GM19468 (cell line): Measurements from ENCODE around the gene CACNB2.
"Not testable (repeated sequence)": the region's sequence is repeated elsewhere in the genome, so short reads cannot be mapped to it uniquely, and the experiment has no call there.

Experiments used
- ATAC-seq: cut with Tn5 transposase; IDR thresholded peaks from one replicate; pipeline ENCODE4 v1.9.1; 2021; ENCODE audit warnings: mild to moderate bottlenecking, moderate library complexity, moderate number of reproducible peaks; ENCODE audit not compliant: unreplicated experiment; ENCODE audit errors: extremely low read depth

The CACNB2 gene

DNA sequence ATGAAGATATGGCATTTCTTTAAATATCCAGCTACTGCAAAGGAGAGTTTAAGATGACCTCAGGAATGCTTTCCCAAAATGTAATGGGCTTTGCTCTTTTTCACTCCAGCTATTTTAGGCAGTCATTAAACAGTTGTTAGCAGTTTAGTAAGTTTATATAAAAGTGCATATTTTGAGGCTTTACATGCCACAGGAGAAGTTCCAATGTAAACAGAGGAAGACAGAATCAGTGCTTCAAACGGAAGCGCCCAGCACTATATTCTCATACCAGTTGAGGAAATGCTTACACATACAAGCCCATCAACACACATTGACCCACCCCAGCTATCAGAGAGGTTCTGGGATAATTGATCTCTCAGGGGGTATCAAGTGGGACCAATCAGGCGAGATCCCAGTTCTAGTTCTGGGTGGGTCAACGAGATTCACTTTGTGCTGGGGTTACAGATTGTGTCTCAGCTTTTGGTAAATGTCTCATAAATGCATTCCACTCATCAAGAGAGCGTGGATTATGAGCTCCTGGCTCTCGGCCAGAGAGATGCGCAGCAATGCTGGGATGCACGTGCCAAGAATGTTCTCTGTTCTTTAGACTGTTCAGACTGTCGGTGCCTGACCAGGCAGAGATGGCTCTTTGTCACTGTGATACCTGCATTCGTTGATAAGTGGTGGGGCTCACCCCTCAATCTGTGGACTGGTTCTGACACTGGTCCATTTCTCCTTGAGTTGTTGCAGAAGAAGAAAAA lies 55.0 kb downstream of the CACNB2 start:
- ATAC-seq: no peak

DNA sequence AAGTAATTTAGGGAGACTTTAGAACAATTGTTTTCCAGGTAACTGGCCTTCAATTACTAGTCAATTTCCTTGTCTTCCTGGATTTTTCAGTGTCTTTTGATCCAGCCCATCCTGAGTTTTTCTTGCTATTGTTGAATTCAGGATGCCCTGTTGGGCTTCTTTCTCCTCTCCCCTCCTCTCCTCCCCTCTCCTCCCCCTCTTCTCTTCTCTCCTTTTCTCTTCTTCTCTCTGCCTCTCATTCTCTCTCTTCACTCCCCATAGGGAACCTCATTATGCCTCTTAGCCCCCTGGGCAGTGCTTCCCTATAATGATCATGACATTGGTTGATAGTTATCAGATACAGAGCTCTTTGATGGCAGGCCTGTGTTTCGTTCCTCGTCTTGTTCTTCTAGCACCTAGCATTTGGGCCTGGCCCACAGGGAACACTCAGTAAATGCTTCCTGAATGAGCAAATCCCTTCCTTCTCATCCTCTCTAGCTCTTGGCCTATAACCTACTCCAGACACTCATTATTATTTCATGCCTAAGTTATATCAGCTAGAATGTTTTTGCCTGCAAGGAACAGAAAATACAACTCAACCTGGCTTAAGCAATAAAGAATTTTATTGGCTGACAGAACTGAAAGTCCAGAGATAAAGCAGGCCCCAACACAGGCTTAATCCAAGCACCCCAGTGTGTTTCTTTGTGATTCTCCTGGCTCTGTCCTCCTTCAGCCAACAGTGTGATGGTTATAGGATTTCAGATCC lies 56.8 kb downstream of the CACNB2 start:
- ATAC-seq: no peak

DNA sequence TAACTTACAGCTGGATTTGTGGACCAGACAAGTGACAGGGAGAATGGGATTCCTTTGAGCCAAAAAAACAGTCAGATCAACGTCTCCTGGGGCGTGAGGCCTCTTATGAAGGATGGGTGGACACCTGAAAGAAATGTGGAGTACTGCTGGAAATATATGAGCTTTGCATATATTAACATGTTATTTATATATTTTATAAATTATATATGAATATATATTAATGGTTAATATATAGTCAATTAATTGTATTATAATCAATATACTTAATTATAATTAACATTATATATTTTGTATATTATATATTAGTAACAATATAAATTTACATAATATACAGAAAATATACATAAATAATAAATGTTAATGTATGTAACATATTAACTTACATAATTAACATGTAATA lies 57.5 kb downstream of the CACNB2 start:
- no peak for ATAC-seq

DNA sequence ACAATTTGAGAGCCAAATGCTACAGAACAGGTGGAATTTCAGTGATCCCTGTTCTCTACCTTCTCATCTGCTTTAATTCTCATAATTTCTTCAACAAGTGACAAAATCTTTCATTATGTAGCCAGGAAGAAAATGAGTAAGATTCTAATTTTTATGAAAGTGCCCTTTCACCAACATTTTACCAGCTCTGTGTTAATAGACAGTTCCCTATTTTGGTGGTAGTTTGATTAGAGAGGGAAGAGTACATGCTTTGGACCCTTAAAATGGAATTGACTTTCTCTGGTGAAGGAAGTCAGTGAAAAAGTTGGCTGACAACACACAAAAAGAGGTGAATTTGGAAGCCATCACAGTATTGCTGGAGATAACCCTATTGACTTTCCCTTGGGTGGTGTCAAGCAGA lies 61.7 kb downstream of the CACNB2 start:
- no peak for ATAC-seq

DNA sequence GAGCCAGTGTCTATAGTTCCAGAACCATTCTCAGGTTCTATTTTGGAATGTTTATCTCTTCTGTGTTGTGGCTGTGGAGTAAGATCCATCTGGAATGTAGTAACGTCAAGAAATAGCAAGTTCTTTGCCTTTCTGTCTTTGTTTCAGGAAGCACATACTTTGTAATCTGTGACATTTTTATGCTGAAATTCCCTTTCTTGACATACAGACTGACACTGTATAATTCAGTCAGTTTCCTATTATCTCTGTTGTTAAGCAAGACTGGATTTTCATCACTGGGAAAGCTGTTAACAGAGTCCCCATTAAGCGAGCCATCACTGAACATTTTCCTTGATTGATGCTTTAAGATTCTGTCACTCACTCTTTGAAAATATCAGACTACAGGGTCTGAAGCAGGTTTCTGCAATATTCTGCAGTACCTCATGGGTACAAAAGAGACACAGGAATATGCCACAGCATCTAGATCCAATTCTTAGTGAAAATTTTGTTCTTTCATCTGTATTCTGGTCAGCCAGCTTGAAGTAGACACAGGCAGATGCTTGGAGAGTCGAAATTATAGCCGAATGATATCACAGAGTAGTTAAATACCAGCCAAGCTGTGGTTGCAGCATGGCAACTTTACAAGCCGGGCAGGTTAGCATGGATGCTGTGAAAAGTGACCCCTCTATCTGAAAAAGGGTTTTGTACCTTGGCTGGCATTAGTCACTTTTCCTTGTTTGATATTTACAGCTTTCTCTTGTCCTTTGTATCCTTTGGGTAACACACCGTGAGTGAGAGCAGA lies 62.6 kb downstream of the CACNB2 start:
- no peak for ATAC-seq

DNA sequence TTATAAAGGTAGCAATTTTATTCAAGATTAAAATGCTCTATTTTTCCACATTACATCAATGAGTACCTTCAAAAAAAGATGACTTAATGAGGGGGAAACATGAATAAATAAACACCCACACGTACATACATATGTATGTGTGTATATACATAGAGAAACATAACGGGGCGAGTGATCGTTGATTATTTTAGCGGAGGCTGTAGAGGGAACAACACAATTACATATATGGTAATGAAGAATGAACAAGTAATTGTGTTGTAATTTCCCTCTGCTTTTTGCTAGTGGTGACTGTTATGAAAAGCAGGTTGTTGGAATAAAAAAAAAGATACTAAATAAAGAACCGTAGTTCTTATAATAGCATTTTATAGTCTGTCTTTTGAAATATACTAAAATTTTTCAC lies 63.2 kb downstream of the CACNB2 start:
- no peak for ATAC-seq

DNA sequence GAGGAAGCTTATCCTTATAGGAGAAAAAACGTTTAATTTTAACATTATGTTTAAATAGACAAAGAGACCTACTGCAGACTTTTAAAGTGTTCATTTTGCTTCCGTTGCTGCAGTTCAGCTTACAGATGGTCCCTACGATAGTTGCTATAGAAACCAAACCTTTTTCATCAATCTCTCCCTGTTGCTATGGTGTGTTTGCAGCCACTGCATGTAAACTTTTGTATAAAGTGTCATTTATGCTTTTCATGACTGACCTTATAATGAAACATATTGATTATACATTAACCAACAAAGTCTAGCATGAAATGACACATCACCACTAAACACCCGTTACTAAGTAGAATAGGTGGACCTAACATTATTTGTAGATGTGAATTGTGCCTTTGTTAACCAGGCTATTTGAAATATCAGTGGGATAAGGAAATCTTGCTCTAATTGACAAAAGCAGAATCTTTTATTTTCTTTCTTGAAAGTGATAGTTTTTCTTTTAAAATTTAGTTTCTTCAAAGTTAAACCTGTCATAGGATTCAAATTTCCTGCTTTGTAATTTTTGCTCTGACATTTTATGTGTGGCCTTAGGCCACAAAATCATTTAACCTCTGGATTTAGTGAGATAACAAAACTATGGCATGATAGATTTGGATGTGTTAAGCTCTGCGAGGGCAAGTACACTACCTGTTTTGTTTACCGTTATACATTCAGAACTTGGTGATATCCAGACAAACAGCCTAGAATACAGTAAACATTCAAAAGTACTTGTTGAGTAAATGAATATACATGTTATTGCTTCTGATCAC lies 64.0 kb downstream of the CACNB2 start:
- ATAC-seq: no peak

DNA sequence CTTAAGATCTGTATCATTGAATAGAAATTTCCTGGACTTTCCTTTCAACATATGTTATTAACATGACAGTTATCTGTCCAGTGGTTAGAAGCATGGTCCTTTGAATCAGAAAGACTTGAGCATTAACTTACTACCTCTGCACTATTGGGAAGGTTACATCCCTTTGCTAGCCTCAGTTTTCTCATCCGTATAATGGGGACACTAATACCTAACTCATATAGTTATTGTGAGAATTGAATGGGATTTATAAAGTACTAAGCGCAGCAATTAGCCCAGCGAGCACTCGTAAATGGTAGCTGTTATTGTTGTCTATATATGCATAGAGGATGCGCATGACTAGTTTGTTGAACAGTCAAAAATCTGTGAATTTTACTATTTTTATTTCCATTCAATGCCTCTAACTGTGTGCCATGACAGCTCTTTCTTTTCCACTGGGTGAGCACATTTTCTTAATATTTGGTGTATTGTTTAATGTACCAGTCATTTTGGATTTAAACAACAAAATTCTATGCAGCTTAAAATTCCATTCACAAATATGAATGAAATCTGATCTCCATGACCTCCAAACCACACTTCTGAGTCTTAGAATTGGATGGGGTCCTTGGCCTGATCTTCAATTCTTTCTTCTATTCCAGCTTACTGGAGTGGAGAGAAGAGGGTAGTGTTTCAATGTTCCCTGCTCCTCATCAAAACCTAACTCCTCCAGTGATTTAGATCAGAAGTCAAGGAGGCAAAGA lies 65.0 kb downstream of the CACNB2 start:
- ATAC-seq: no peak

DNA sequence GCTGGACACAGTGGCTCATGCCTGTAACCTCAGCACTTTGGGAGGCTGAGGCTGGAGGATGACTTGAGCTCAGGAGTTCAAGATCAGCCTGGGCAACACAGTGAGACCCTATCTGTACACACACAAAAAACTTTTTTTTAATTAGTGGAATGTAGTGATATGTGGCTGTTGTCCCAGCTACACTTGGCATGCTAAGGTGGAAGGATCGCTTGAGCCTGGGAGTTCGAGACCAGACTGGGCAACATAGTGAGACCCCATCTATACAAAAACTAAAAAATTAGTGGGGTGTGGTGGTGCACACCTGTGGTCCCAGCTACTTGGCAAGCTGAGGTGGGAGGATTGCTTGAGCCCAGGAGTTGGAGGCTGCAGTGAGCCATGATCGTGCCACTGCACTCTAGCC lies 68.0 kb downstream of the CACNB2 start:
- ATAC-seq: not testable (repeated sequence)

DNA sequence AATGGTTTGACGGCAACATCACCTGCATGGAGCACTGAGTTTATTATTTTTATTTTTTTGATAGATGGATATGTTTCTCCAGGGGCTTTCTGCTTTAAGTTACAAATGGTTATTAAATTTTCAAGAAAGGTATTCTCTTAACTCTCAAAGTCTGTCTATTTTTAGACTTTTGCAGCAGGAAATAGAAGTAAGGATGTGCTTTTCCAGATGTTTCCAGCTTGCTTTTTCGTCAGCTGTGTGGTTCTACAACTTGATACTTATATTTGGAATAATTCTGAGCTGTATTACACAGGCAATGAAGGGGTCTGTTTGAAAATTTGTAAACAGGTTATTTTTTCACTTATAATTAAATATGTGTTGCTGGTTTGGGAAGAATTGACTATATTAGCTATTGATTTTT lies 69.0 kb downstream of the CACNB2 start:
- no peak for ATAC-seq

DNA sequence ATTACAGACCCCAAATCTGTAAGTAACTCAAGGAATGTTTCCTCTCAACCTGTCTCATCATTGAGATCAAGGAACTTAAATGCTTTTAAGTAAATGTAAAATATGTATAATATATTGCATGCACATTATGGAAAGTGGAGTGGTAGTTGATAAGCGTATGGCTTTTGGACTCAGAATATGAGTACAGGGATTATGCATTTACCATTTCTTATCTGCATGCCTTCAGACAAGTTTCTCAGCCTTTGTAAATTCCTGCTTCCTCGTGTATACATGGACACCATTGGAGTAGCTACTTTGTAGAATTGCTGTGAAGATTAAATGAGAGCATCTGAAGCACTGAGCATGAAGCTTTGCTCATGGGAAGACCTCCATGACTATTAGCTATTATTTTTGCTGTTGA lies 70.5 kb downstream of the CACNB2 start:
- no peak for ATAC-seq

DNA sequence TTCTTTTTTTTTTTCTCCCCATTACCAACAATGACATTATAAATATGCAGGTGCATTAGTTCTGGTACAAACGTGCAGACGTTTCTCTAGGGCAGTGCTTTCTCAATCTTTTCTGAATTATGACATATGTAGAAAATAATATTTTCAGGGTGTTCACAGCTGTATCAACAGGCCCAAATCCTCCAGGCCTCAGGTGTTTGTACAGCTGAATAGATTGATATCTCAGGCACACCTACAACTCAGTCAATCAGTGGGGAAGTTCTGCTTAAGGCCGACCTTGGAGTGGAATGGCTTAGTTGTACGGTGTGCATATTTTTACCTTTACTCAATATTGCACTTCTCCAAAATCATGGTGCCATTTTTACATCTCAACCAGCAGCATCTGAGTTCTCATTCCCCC lies 71.6 kb downstream of the CACNB2 start:
- no peak for ATAC-seq

DNA sequence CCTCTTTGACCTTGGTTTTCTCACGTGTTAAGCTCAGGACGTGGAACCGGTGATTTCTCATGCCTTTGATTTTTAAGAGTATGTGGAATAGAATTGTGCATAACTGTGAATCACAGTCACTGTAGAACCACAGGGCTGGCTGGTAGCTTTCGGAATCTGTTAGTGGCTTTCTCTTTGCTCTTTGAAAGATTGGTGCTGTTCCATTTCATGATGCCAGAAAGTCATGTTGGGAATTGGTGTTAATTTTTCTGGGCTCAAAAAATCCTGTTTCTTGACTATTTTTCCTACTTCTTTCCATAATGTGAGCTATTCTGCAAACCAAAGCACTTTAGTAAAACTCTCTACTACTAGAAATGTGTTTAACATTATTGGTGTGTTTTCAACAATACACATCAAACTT lies 73.0 kb downstream of the CACNB2 start:
- no peak for ATAC-seq

DNA sequence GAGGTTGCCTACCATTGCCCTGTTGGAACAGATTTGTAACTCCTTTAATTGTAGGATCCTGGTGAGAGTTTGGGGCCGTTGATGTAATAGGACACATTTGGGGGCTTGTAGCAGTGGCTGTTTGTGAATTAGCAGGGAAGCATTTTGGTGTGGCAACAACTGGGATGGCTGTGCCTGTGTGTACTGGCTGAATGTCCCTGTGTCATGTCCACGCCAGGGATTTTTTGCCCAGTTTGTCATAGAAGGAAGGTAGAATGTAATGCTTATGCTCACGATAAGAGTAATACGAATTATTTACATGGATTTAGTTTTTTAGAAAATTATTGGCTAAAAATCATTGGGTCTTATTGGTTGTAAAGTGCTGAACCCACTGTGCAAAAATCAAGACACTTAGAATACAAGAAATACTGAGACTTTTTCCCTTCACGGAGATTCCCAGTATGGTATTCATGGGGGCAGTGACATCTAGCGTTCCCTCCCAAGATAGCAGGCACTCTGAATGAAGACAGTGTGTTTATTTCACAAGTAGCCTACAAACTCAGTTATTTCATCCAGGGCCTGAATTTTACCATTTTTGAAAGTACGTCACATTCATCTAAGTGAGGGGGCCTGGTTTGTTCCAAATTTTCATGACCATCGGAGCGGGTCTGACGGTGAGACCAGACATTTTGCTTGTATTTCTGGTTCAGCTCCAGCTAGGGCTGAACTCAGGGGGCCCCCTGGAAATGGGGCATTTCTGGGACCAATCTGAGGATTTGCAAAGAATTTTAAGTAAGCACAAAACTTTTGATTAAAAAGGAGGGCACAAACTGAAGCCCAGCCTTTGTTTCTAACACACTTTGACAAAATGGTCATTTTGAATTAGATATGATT lies 74.7 kb downstream of the CACNB2 start:
- no peak for ATAC-seq

DNA sequence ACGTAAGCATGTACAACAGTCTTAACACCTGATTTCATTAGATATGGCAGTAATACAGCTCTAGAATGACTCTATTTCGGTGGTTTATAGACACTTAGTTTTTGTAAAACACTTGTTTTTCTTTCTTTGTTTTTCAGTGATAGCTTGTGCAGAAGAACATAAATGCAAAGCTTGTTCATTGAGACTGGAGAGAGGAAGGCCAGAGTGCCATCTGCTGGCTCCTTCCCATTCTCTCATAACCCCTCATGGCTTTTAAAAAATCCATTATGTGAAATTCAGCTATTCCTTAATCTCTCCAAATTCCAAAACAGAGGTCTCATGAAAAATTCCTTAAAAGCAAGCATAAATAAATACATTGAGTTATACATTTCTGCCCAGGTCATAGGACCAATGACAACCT lies 76.3 kb downstream of the CACNB2 start:
- no peak for ATAC-seq

DNA sequence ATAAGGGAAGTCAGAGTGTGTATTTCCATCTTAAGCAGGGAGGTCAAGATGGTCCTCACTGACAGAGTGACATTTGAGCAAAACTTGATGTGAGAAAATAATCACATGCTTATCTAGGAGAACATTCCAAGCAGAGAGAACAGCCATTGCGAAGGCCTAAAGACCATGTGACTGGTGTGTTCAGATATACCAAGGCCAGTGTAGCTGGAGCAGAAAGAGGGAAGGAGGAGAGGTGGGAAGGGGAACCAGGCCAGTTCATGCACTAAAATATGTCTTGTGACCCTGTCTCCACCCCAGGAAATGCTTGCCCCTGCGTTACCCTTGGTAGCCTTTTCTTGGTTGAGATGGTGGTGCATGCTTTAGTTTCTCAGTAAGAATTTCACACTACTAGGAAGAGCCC lies 77.4 kb downstream of the CACNB2 start:
- no peak for ATAC-seq

DNA sequence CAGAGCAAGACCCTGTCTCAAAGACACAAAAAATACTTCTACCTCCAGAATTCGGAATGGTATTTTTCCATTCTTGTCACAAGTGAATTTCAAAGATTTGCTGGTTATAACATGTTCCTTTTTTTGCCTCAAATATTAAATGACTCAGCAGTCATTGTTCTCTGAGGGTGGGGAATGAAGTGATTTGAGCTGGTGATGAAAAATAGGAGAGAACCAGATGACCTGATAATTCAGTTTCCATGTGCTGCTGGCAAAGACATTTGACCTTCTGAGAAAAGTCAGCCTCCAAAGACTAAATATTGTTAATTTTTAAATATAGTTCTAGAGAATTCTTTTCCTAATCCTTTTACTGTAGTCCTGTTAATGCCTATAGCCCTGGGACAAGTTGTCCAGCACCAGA lies 78.9 kb downstream of the CACNB2 start:
- no peak for ATAC-seq

DNA sequence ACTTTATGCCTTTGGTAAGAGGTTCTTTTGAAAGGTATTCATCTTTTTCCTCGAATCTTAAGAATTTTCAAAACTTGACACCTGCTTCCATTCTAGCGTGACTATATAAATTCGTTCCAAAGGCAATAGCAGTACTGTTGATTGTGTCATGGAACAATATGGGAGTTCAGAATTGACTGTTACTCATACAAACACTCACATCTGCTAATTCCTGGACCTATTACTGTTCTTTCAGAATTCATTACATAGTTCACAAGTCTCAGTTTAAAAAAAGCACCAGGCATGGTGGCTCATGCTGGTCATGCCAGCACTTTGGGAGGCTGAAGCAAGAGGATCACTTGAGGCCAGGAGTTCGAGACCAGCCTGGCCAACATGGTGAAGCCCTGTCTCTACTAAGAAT lies 80.9 kb downstream of the CACNB2 start:
- no peak for ATAC-seq

DNA sequence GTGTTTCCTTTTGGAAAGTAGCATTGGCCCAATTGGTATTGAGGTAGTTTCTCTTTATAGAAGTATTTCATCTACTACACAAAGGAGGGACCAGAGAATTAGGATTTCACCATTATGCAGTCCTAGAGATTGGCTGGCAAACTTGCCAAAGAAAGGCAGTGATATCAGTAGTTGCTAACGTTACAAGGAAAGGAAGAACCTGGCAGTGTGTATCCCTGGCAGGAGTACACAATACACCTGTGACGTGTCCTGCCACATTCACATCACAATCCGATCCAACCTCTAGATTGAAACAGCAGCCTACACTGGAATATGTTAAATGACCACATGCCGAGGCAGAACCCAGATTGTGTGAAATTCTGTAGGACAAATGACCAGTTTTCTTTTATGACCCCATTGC lies 81.7 kb downstream of the CACNB2 start:
- ATAC-seq: no peak
